Heart left ventricle (tissue), 16 donors: ENCODE data around the gene CATSPERD. TPM values are rescaled to one million over a fixed set of nuclear protein-coding genes. Genes with fewer than 3 reads are reported as not detected.

ENCODE experiments used
- ATAC-seq, 4 donors: fragments of 200-7000 bp; cut with Tn5 transposase; one replicate each; pipeline ENCODE4 v1.9.1; 2020 to 2022; ENCODE audit warnings: moderate library complexity in 4 of 4, mild to moderate bottlenecking in 3 of 4, moderate number of reproducible peaks in 1 of 4
- DNase-seq, 5 donors: peaks; one replicate each; pipeline ENCODE4 v3.0.0-alpha.2; 2020
- H3K27ac ChIP-seq, 12 donors: fragments of 200-600 bp; sonication (generic) in 4 of 12; one replicate each; pipeline versions ENCODE4 v1.5.0 to v1.8.0; 2016 to 2022; ENCODE audit warnings: mild to moderate bottlenecking in 2 of 12
- H3K27me3 ChIP-seq, 9 donors: fragments of 200-600 bp; sonication (generic) in 2 of 9; one replicate each; pipeline versions ENCODE4 v1.5.1 to v1.8.0; 2016 to 2022; ENCODE audit warnings: mild to moderate bottlenecking in 3 of 9
- H3K36me3 ChIP-seq, 9 donors: fragments of 200-600 bp; sonication (generic) in 2 of 9; one replicate each; pipeline versions ENCODE4 v1.5.0 to v1.8.0; 2018 to 2022; ENCODE audit warnings: mild to moderate bottlenecking in 2 of 9
- H3K4me1 ChIP-seq, 12 donors: fragments of 200-600 bp; sonication (generic) in 4 of 12; one replicate each; pipeline versions ENCODE4 v1.5.0 to v1.8.0; 2016 to 2022; ENCODE audit warnings: mild to moderate bottlenecking in 3 of 12
- H3K4me3 ChIP-seq, 12 donors: fragments of 200-600 bp; sonication (generic) in 4 of 12; one replicate each; pipeline versions ENCODE4 v1.5.0 to v1.8.0; 2017 to 2022; ENCODE audit warnings: mild to moderate bottlenecking in 9 of 12, moderate library complexity in 4 of 12
- H3K9me3 ChIP-seq, 12 donors: fragments of 200-600 bp; sonication (generic) in 4 of 12; one replicate each; pipeline versions ENCODE4 v1.5.0 to v1.8.0; 2016 to 2022; ENCODE audit warnings: mild to moderate bottlenecking in 1 of 12
- POLR2A ChIP-seq, 2 donors: fragments of 450-650 bp; IDR thresholded peaks; one replicate each; pipeline ENCODE4 v1.6.1; 2017; ENCODE audit warnings: antibody characterized with exemption in 2 of 2, mild to moderate bottlenecking in 2 of 2, moderate library complexity in 2 of 2
- WGBS, 4 donors: extraction: QIAGEN DNeasy Blood & Tissue Kit in 2 of 4; methylation state at CpG; one replicate each; pipeline versions ENCODE4 v1.1.5 to v1.1.7; 2013 to 2018; 5-methylcytosine and 5-hydroxymethylcytosine counted together
- intact Hi-C, 10 donors: fragments of 100-400 bp; cut with DNase I; formaldehyde crosslinking; loops; one replicate each; pipeline versions ENCODE4 v1.11.1 to v1.14.2; 2022
- polyA plus RNA-seq, 2 donors: library from polyadenylated mRNA; stranded (reverse); fragments of 200-250 nt; gene quantifications; one replicate each; pipeline ENCODE4 v1.2.3, GENCODE V29; 2013
- total RNA-seq, 9 donors: library from RNA; depleted of rRNA in 2 of 9; stranded (reverse); fragments of >200 nt in 2 of 9; fragmentation: NEBNext Ultra II Directional in 3 of 9; extraction: Animal tissue kit (Norgen Biotek cat#: 25700) in 3 of 9; gene quantifications; one replicate each; pipeline versions ENCODE4 v1.1.0 to v1.2.4, GENCODE V29; 2016 to 2023
- TF ChIP-seq, protein P1 (sequence below), 12 donors: fragments of 200-600 bp; sonication (generic) in 4 of 12; IDR thresholded peaks; one replicate each; pipeline versions ENCODE4 v1.5.0 to v1.8.0; 2018 to 2022; ENCODE audit warnings: antibody characterized with exemption in 12 of 12, mild to moderate bottlenecking in 5 of 12
- donor health status: ischemic (EF 13 %, LVEDD 7.1; RV severe dilation, severe dysfunction).
- donor health status: healthy with polysubstance abuse.
- donor health status: DM: no; HTN: yes; CAD: no.
- donor health status: DM: no; HTN: no; CAD: no.
- donor health status: ischemic (EF 25% LVEDD 6.9; RV normal size, moderate dysfunction).
- donor health status: ischemic (EF 25% LVEDD 5.7; RV mildly dilated, moderate dysfunction).
- donor health status: healthy.
- donor health status: DM: yes; HTN: yes; CAD: no.
- donor health status: ischemic (EF 35%, LVEDD 5.7; RV mildly dilated, moderate dysfunction).
- donor health status: nonischemic (EF 11% LVEDD 7.7; RV severe dilation, severe dysfunction).
- donor health status: DM: yes; HTN: yes; CAD: no.
- donor health status: PGD.
- donor health status: ischemic (EF 29% LVEDD 5.4; RV normal size, mild dysfunction).
- donor health status: nonischemic (EF 23%, LVEDD 6.1; RV moderate dilation, normal function).

CATSPERD gene
- total and polyA plus RNA-seq, 11 donors, result not detected

DNA sequence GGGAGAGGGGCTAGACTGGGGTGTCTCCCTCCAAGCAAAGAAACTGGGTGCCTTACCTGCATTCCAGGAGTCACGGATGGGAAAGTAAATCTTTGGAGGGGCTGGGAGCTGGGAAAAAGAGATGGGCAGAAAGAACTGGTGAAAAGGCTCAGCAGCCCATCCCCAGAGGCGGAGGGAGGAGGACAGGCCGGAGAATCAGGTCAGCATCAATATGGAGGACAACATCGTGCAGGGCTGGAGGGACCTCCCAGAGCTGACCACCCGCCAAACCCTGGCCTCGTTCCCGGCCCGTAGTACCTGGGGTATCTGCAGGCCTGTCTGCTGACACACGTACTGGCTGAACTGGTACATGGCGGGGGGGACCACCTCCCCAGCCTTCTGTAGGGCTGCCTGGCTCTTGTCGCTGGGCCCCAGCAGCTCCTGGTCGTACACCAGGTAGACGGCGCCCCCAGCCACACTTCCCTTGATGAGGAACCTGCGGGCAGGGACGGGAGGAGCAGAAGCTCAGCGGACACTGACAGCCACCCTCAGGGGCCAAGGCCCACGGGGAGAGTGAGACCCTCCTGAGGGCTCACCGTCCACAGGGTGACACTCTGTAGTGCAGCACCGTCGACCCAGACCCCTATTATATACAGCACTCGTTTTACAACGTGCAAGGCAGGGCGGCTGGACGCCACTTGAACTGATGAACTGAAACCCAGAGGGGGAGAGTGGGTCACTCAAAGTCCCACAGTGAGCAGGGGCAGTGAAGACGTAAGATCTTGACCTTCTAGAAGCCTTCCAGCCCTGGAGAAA lies 41.0 kb upstream of the CATSPERD start:
- no peak for DNase-seq
- peak overlapping the region in 11 of 12 donors; percentile 85 to 96 (median 91) for H3K27ac ChIP-seq
- intact Hi-C loops, result loop anchor here in 6 of 10 donors (1.0 to 10.0 kb wide), 8 partner anchors 41 to 1855 kb away; partner anchors contain the start of genes SAFB (in 3 of the 6), SAFB2 (in 2 of the 6), CATSPERD (in 1 of the 6) and DPP9 (in 1 of the 6)
- WGBS, 4 donors, result 19 to 22% (median 21%) methylated on average over 12 to 26 of the region's 26 CpGs
- peak overlapping the region; percentile 61 to 99 (median 78) for H3K4me3 ChIP-seq
- H3K9me3 ChIP-seq, result no peaks in the 10 kb centered on the region
- H3K4me1 ChIP-seq, result peaks cover 0 to 36% (median 15%) of the 10 kb centered on the region in 12 donors
- ATAC-seq, result peak in 2 of 4 donors; percentile 0
- peaks cover 0 to 11% (median 3%) of the 10 kb centered on the region in 9 donors for H3K36me3 ChIP-seq
- TF ChIP-seq, protein P1, sequence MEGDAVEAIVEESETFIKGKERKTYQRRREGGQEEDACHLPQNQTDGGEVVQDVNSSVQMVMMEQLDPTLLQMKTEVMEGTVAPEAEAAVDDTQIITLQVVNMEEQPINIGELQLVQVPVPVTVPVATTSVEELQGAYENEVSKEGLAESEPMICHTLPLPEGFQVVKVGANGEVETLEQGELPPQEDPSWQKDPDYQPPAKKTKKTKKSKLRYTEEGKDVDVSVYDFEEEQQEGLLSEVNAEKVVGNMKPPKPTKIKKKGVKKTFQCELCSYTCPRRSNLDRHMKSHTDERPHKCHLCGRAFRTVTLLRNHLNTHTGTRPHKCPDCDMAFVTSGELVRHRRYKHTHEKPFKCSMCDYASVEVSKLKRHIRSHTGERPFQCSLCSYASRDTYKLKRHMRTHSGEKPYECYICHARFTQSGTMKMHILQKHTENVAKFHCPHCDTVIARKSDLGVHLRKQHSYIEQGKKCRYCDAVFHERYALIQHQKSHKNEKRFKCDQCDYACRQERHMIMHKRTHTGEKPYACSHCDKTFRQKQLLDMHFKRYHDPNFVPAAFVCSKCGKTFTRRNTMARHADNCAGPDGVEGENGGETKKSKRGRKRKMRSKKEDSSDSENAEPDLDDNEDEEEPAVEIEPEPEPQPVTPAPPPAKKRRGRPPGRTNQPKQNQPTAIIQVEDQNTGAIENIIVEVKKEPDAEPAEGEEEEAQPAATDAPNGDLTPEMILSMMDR (IDR thresholded peaks at IDR 0.05), result no peak
- no peak for TF ChIP-seq POLR2A (IDR thresholded peaks at IDR 0.05)
- no peaks in the 10 kb centered on the region for H3K27me3 ChIP-seq

DNA sequence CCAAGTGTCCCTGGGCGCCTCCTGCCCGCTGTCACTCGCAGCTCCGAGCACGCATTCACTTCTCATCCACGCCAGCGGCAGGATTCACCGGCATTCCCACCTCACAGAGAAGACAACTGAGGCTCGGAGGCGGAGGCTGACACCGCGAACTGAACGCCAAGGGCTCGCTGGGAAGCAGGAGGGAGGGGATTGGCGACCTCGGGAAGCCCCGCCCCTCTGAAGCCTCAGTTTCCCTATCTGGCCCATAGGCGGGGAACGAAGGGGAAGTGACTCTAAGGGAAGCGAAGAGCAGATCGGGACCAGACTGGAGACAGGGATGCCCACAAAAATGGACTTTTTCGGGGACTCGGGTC lies 40.4 kb upstream of the CATSPERD start:
- no peaks in the 10 kb centered on the region for H3K9me3 ChIP-seq
- peak overlapping the region; percentile 61 to 99 (median 78) for H3K4me3 ChIP-seq
- peak overlapping the region; percentile 74 to 96 (median 90) for H3K27ac ChIP-seq
- intact Hi-C loops, result loop anchor here in 4 of 10 donors (1.0 to 10.0 kb wide), 6 partner anchors 40 to 1855 kb away; partner anchors contain the start of genes SAFB (in 2 of the 4), CATSPERD (in 1 of the 4), DPP9 (in 1 of the 4) and DUS3L (in 1 of the 4)
- DNase-seq (peak in 2 of 5 donors; percentile 70 to 75), ATAC-seq (peak; percentile 6 to 13 (median 6))
- H3K27me3 ChIP-seq, result no peaks in the 10 kb centered on the region
- TF ChIP-seq, protein P1 (IDR thresholded peaks at IDR 0.05), result peak in 1 of 12 donors; percentile 5
- no peak for TF ChIP-seq POLR2A (IDR thresholded peaks at IDR 0.05)
- 0 to 1% (median 0%) methylated on average over 18 to 23 of the region's 23 CpGs for WGBS, 4 donors
- H3K4me1 ChIP-seq, result peaks cover 0 to 36% (median 15%) of the 10 kb centered on the region in 12 donors
- peaks cover 0 to 11% (median 3%) of the 10 kb centered on the region in 9 donors for H3K36me3 ChIP-seq

DNA sequence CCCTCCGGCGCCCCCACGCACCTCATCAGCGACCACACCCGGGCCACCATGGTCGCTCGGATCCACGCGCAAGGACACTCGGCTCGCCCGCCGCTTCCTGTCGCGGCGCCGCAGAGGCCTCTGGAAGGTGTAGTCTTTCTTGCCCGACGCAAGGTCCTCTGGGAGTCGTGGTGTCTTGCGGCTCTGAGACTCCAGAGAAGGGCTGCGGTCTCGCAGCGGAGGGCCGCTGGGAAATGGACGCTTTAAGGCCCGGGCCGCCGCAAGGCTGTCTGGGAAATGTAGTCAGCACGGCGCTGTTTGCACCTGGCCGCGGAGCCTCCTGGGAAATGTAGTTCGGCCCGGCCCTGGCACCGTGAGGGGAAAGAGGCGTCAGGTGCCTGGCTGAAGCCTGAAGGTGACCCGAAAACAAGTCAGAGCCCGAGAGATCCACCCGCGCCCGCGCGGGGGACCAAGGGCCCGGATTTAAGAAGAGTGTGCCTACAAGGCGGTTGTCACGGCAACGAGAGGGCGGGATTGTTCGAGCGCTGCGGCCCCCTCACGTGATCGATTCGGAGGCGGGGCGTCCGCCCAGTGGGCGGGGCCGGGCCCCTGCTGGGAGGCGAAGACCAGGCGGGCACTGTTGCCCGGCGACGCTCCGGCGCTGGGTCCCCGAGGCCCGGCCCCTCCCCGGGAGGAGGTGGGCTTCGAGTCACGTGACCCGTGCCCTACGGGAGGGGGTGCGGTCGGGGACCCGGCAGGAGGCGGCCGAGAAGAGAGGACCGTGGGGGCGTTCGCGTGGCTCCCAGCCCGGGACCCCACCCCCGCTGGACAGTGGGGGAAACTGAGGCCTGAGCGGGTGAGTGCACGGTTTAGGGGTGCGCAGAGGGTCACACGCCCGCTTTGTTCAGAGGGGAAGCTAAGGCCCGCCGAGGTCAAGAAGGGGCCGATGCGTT lies 39.7 kb upstream of the CATSPERD start, which contains the start of the genes HSD11B1L and MICOS13:
TSS of gene HSD11B1L (plus strand) at position 591 of the 932 bp plus-strand sequence. CDS start 3,806 bp downstream, outside the sequence.
TSS of gene MICOS13 (minus strand) at position 80 of the 932 bp plus-strand sequence. CDS start at position 50, 30 bp downstream.
- ATAC-seq (peak; percentile 93 to 97 (median 94)), DNase-seq (peak; percentile 99 to 100 (median 99))
- intact Hi-C loops, result loop anchor here in 4 of 10 donors (1.0 to 10.0 kb wide), 6 partner anchors 40 to 1854 kb away; partner anchors contain the start of genes SAFB (in 2 of the 4), CATSPERD (in 1 of the 4), DPP9 (in 1 of the 4) and DUS3L (in 1 of the 4)
- Histone ChIP-seq H3K4me3 (peak within 1 kb of the TSS; percentile 61 to 99 (median 78)), H3K27ac (peak within 1 kb of the TSS; percentile 74 to 96 (median 90)), H3K9me3 (no peaks in the 10 kb centered on the region), H3K27me3 (no peaks in the 10 kb centered on the region), H3K36me3 (peaks cover 0 to 11% (median 3%) of the 10 kb centered on the region in 9 donors), H3K4me1 (peaks cover 0 to 30% (median 15%) of the 10 kb centered on the region in 12 donors)
- TF ChIP-seq, protein P1 (IDR thresholded peaks at IDR 0.05), result no peak
- TF ChIP-seq POLR2A (IDR thresholded peaks at IDR 0.05), result peak in 1 of 2 donors; percentile 77
- 1% methylated on average over 71 to 94 of the region's 94 CpGs for WGBS, 4 donors
